Peyer's patch (tissue), 4 donors: ENCODE results near the gene PJA1.

ENCODE experiments used
- CTCF ChIP-seq, 6 experiments: fragments of 450-650 bp in 4 of 6; fragments of 200-600 bp in 2 of 6; sonication (generic) in 1 of 6; IDR thresholded peaks; one replicate each; pipeline ENCODE4 v1.5.1; 2017 to 2019; ENCODE audit warnings: antibody characterized with exemption in 6 of 6, mild to moderate bottlenecking in 3 of 6, moderate library complexity in 1 of 6
- POLR2A ChIP-seq, 2 donors: fragments of 450-650 bp; IDR thresholded peaks; one replicate each; pipeline ENCODE4 v1.5.1; 2017; ENCODE audit warnings: antibody characterized with exemption in 2 of 2, mild to moderate bottlenecking in 2 of 2, moderate library complexity in 2 of 2

GRCh38 chrX:69179380-69179911 lies 14.2 kb upstream of the PJA1 start:
- no peak for TF ChIP-seq POLR2A (IDR thresholded peaks at IDR 0.05)
- TF ChIP-seq CTCF (IDR thresholded peaks at IDR 0.05), result no peak
